K562 (cell line): Measurements from ENCODE around the gene SULT2B1. TPM values are rescaled to one million over a fixed set of nuclear protein-coding genes. Genes with fewer than 3 reads are reported as not detected.
A peak's percentile ranks its signal among the peaks of the same experiment; 100 is the strongest.

ENCODE experiments used
- ARID3A ChIP-seq: IDR thresholded peaks from 2 replicates; pipeline ENCODE4 v1.6.1; 2012; ENCODE audit warnings: low read depth, low read length, improper control_type of control experiment, borderline replicate concordance
- BHLHE40 ChIP-seq: IDR thresholded peaks from 2 replicates; pipeline ENCODE4 v1.6.1; 2011; ENCODE audit warnings: low read length, improper control_type of control experiment
- BRF1 ChIP-seq: IDR thresholded peaks from 3 replicates; pipeline ENCODE4 v1.6.1; 2011; ENCODE audit warnings: borderline replicate concordance, mild to moderate bottlenecking; ENCODE audit not compliant: insufficient read length; ENCODE audit errors: extremely low read depth
- CHD1 ChIP-seq: fragments of 200-600 bp; sonication (generic); IDR thresholded peaks from one replicate; pipeline ENCODE4 v1.6.1; 2012; ENCODE audit warnings: mild to moderate bottlenecking, moderate library complexity, low read length, inconsistent platforms
- ESRRB ChIP-seq: fragments of 250-450 bp; sonication (Bioruptor Pico); IDR thresholded peaks from 2 replicates; pipeline ENCODE4 v1.5.0; 2020; ENCODE audit warnings: mild to moderate bottlenecking, moderate library complexity, borderline replicate concordance
- GABPB1 ChIP-seq: sonication (generic); formaldehyde crosslinking; IDR thresholded peaks from 2 replicates; pipeline ENCODE4 v1.8.0; 2022; ENCODE audit warnings: mild to moderate bottlenecking, missing genetic modification reagents
- GATA2 ChIP-seq: sonication (generic); formaldehyde crosslinking; IDR thresholded peaks from 2 replicates; pipeline ENCODE4 v1.4.0; 2020; ENCODE audit warnings: mild to moderate bottlenecking, missing genetic modification reagents
- HDAC1 ChIP-seq, 2 experiments: fragments of 450-650 bp; IDR thresholded peaks; 2 replicates each; pipeline ENCODE4 v1.6.1; 2016 to 2017; ENCODE audit warnings: inconsistent platforms in 1 of 2, mild to moderate bottlenecking in 1 of 2, moderate library complexity in 1 of 2
- HDAC8 ChIP-seq: fragments of 450-650 bp; IDR thresholded peaks from 2 replicates; pipeline ENCODE4 v1.6.1; 2016; ENCODE audit warnings: mild to moderate bottlenecking, missing genetic modification characterization, moderate library complexity, missing compliant biosample characterization
- LCOR ChIP-seq: sonication (generic); formaldehyde crosslinking; IDR thresholded peaks from 2 replicates; pipeline ENCODE4 v1.8.0; 2022; ENCODE audit warnings: mild to moderate bottlenecking, missing genetic modification reagents
- NFIX ChIP-seq: fragments of 250-450 bp; sonication (Bioruptor Pico); IDR thresholded peaks from 2 replicates; pipeline ENCODE4 v1.4.0; 2020; ENCODE audit warnings: low read depth, mild to moderate bottlenecking, moderate library complexity
- SMARCC2 ChIP-seq: fragments of 450-650 bp; IDR thresholded peaks from 2 replicates; pipeline ENCODE4 v1.6.1; 2017; ENCODE audit warnings: antibody characterized with exemption, moderate library complexity, mild to moderate bottlenecking, low read depth
- SMC3 ChIP-seq: conservative IDR thresholded peaks from 2 replicates; pipeline ENCODE4 v1.6.1; 2011; ENCODE audit warnings: low read depth, low read length, improper control_type of control experiment; ENCODE audit not compliant: insufficient read depth
- TAL1 ChIP-seq: fragments of 450-650 bp; IDR thresholded peaks from 2 replicates; pipeline ENCODE4 v1.6.1; 2016; ENCODE audit warnings: mild to moderate bottlenecking
- TCF3 ChIP-seq: sonication (generic); formaldehyde crosslinking; IDR thresholded peaks from 2 replicates; pipeline ENCODE4 v1.4.0; 2020; ENCODE audit warnings: mild to moderate bottlenecking, missing genetic modification reagents
- TFAP4 ChIP-seq: sonication (generic); formaldehyde crosslinking; IDR thresholded peaks from 2 replicates; pipeline ENCODE4 v1.8.0; 2022; ENCODE audit warnings: missing genetic modification reagents, mild to moderate bottlenecking, moderate library complexity, borderline replicate concordance
- TRIM28 ChIP-seq: fragments of 450-650 bp; IDR thresholded peaks from 2 replicates; pipeline ENCODE4 v1.6.1; 2017
- ZBTB49 ChIP-seq: sonication (generic); formaldehyde crosslinking; IDR thresholded peaks from 2 replicates; pipeline ENCODE4 v1.8.0; 2022; ENCODE audit warnings: missing genetic modification reagents, mild to moderate bottlenecking, borderline replicate concordance
- ZNF384 ChIP-seq: IDR thresholded peaks from 2 replicates; pipeline ENCODE4 v1.6.1; 2012; ENCODE audit warnings: low read depth, low read length, improper control_type of control experiment
- ZNF41 ChIP-seq: fragments of 250-450 bp; sonication (Bioruptor Pico); conservative IDR thresholded peaks from 2 replicates; pipeline ENCODE4 v1.4.0; 2020; ENCODE audit warnings: mild to moderate bottlenecking
- ZNF717 ChIP-seq: fragments of 250-450 bp; sonication (Bioruptor Pico); IDR thresholded peaks from 2 replicates; pipeline ENCODE4 v1.5.0; 2021
- ZNF764 ChIP-seq: fragments of 250-450 bp; sonication (Bioruptor Pico); IDR thresholded peaks from 2 replicates; pipeline ENCODE4 v1.4.0; 2020; ENCODE audit warnings: low read depth, mild to moderate bottlenecking, moderate library complexity
- polyA plus RNA-seq, 8 experiments: library from polyadenylated mRNA; depleted of rRNA in 4 of 8; stranded (reverse) in 5 of 8; unstranded in 3 of 8; fragments of >200 nt; fragmentation: Nextera tagmentation in 2 of 8; fragmentation: Illumina TruSeq in 1 of 8; extraction: Ambion mirVana in 2 of 8; extraction: Trizol in 1 of 8; gene quantifications; 2 replicates each; pipeline versions ENCODE4 v1.2.1 to v1.2.3, GENCODE V29; 2011 to 2014; ENCODE audit warnings: inconsistent platforms in 1 of 8, missing spikeins in 1 of 8
- total RNA-seq, 7 experiments: library from RNA; depleted of rRNA in 6 of 7; stranded (reverse); fragments of >200 nt in 6 of 7; fragmentation: Illumina TruSeq in 2 of 7; extraction: Trizol in 2 of 7; gene quantifications; 2 replicates each; pipeline versions ENCODE4 v1.2.1 to v1.2.3, GENCODE V29; 2011 to 2021; ENCODE audit warnings: low replicate concordance in 1 of 7

SULT2B1 gene
- total and polyA plus RNA-seq, 9 of the 15 experiments (the other 6 are each of a cell fraction or from before 2014, with no cell fraction given): 0.09 to 0.62 (median 0.22) TPM; not detected in 2

- TF ChIP-seq ARID3A (no peak), TAL1 (peak; percentile 57), TRIM28 (no peak), CHD1 (no peak), LCOR (no peak), NFIX (CRISPR knock-in tag) (no peak), ZNF384 (no peak), ZBTB49 (CRISPR knock-in tag) (no peak), ZNF717 (no peak), GATA2 (no peak), ESRRB (CRISPR knock-in tag) (no peak), TCF3 (CRISPR knock-in tag) (peak; percentile 50), HDAC8 (tag) (no peak), SMARCC2 (no peak), GABPB1 (CRISPR knock-in tag) (no peak), ZNF41 (CRISPR knock-in tag) (no peak), TFAP4 (CRISPR knock-in tag) (0 out of 2 replicates have a peak, but pooled peaks have one; percentile 21), SMC3 (no peak), HDAC1 (IDR thresholded peaks at IDR 0.05) (peak in 1 of 2 experiments; percentile 76; a peak in 2 of 4 replicates), BHLHE40 (no peak), ZNF764 (CRISPR knock-in tag) (no peak), BRF1 (no peak)
Measured at GRCh38 chr19:48624791-48625723, 73.1 kb downstream of the SULT2B1 start (continued).
